Upper lobe of left lung (tissue), 4 donors: ENCODE data around the gene RFESD.
A peak's percentile ranks its signal among the peaks of the same experiment; 100 is the strongest.

Experiments
- POLR2AphosphoS5 ChIP-seq, 2 donors: sonication (generic); formaldehyde crosslinking; IDR thresholded peaks; one replicate each; pipeline ENCODE4 v1.5.1; 2017; ENCODE audit warnings: antibody characterized with exemption in 2 of 2
- TF ChIP-seq, protein P1 (sequence below), 6 experiments: fragments of 450-650 bp in 4 of 6; fragments of 200-600 bp in 2 of 6; sonication (generic) in 2 of 6; IDR thresholded peaks; one replicate each; pipeline ENCODE4 v1.5.1; 2016 to 2019; ENCODE audit warnings: antibody characterized with exemption in 6 of 6

DNA sequence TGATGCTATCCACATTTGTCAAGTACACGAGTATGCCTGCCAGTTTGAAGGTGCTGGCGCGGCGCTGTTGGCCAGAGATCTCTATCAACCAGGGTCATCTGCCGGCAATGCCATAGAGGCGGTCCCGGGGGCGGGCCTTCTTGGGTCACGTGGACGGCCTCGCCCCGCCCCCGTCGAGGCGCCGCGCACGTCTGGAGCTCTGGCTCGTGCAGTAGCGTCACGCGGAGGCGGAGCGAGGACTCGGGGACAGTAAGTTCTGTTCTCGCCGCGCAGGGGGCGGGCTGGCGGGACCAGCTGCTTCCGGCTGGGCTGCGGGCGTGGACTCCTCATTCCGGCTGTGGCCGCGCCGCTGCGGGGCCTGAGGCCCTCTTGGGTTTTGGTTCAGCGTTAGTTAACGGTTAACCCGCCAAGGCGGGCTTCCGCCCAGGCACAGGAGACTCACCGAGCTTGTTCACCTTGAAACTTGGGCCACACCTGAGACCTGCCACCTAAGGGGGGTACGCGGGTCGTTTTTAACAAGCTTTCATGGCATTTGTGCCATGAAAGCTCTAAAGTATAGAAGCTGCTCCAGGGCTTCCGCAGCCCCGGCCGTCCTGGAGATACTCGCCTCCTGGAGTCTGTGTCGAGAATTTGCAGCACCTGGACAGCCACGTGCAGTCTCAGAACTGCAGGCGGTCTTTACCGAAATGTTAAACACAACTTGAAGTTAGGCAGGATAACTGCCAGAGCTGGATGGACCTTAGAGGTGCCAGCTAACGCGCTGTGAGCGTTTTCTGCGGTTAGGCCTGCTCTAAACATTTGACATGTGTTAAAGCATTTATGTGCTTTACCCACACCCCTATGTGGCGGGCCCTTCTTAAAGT is at the start of gene RFESD:
- TF ChIP-seq, protein P1, sequence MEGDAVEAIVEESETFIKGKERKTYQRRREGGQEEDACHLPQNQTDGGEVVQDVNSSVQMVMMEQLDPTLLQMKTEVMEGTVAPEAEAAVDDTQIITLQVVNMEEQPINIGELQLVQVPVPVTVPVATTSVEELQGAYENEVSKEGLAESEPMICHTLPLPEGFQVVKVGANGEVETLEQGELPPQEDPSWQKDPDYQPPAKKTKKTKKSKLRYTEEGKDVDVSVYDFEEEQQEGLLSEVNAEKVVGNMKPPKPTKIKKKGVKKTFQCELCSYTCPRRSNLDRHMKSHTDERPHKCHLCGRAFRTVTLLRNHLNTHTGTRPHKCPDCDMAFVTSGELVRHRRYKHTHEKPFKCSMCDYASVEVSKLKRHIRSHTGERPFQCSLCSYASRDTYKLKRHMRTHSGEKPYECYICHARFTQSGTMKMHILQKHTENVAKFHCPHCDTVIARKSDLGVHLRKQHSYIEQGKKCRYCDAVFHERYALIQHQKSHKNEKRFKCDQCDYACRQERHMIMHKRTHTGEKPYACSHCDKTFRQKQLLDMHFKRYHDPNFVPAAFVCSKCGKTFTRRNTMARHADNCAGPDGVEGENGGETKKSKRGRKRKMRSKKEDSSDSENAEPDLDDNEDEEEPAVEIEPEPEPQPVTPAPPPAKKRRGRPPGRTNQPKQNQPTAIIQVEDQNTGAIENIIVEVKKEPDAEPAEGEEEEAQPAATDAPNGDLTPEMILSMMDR (IDR thresholded peaks at IDR 0.05): peak in 3 of 6 experiments; percentile 33 to 41 (median 39)
- peak; percentile 97 to 99 for TF ChIP-seq POLR2AphosphoS5 (IDR thresholded peaks at IDR 0.05)
